ENCODE measurements around the gene CBR1.

Gene CBR1

GRCh38 chr21:36048357-36048756, 21.5 kb upstream of the CBR1 start:
- no peak for DNase-seq (ENCODE audit: low spot score)

DNA sequence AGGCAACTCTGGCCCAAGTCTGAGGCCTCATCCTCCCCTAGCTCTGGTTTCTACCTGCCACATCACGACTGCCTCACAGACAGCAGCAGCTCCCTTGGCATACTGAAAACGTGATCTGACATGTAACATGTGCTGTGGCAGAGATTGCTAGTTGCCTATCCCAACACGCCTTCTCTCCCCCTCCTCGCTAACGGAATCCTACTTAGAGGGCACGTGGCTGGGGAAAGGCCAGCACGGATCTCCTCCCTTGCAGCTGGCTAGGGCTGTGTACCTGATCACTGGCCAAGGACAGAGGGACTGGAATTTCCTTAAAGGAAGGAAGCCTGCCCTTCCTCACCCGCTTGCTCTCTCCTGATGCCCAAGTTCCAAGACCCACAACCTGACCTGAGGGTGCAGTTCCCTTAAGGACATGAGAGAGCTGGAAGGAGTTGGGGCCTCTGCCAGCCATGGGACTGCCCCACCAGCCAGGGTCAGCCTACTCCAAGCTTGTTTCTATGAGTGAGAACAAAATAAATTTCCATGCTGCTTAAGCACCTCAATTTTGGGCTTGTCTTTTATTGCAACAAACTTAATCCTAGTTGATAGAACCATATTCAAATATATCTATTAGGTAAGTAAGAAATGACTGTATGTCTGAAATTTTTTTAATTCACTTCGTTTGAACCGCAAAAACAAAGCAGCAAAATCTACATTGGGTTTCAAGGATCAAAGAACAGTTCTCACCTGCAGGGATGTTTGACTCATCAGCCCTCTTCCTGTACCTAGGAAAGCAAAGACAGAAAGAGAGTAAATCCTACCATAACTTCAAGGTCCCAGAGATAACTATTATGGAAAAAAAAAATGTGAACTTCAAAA, 16.7 kb upstream of the CBR1 start:
- DNase-seq (ENCODE audit: low spot score), result no peak

- no peak for DNase-seq (ENCODE audit: low spot score)
Measured at GRCh38 chr21:36053715-36054062, 16.1 kb upstream of the CBR1 start.

GRCh38 chr21:36055551-36055950, 14.3 kb upstream of the CBR1 start:
- DNase-seq (ENCODE audit: low spot score), result no peak

DNA sequence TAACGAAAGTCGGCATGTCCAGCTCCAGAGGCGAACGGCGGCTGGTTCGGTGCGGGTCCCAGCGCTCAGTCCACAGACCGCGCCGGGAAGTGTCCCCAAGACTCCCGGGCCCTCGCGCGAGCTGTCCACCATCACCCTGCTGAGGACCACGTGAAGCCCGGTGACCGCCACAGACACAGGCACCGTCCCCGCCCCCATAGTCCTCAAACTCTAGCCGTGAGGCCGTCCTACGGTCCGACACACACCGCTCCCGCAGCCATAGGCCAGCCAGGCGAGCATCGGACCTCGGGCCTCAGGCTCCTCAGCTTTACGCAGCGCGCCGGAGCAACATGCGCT, 10.0 kb upstream of the CBR1 start:
- DNase-seq (ENCODE audit: low spot score), result no peak

- DNase-seq (ENCODE audit: low spot score), result peak; percentile 93
Measured at GRCh38 chr21:36060159-36060921, 9.5 kb upstream of the CBR1 start, which contains the start of gene SETD4. TSS of gene SETD4 (minus strand) at chr21:36060526. CDS start at chr21:36058888, 1,638 bp downstream.

GRCh38 chr21:36061445-36061844, 8.4 kb upstream of the CBR1 start:
- DNase-seq (ENCODE audit: low spot score), result no peak

DNA sequence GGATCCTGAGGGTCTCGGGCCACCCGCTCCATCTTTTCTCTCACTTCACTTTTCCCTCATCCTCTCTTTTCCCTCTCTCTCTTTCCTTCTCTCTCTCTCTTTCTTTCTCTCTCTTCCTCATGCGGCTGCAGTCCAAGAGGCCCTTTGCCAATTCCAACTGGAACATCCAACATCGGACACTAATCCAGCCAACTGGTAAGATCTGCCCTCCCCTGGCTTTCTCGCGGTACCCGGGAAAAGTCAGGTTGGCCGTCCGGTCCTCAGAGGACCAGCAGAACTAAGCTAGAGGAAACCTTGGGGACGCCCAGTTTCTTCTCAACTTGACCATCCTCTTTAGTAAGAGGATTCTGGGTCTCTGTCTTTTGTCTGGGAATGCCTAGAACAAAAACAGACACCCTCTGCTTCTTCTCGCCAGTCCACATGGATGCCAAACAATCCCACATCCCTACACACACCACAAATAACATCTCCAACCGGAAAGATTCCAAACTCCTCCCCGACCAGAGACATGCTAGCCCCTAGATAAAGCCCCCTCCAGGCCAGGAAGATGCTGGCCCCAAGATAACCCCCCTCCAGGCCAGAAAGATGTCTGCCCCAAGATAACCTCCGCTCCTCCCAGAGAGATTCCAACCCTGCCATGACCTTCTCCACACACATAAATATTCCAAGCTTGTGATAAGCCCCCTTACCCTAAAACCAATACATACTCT, 6.3 kb upstream of the CBR1 start:
- DNase-seq (ENCODE audit: low spot score), result no peak

- DNase-seq (ENCODE audit: low spot score), result no peak
Measured at GRCh38 chr21:36064085-36064460, 5.8 kb upstream of the CBR1 start.

- DNase-seq (ENCODE audit: low spot score), result no peak
Measured at GRCh38 chr21:36065497-36066036, 4.3 kb upstream of the CBR1 start.

GRCh38 chr21:36068748-36069398, 951 bp upstream of the CBR1 start:
- DNase-seq (ENCODE audit: low spot score), result no peak

DNA sequence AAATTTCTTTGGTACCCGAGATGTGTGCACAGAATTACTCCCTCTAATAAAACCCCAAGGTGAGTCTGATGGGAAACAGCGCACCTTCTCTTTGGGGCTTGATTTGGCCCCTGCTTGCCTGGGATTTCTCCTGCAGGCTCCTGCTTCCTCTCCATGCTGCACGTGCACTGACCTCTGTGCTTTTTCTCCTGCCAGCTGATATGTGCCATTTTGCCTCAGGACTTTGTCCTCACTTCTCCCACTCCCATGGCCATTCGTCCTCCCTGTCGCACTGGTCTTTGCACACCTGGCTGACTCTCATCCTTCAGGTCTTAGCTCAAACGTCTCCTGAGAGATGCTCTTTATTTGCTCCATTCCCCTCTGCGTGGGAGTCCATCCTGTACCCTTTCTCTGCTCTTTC, 1.2 kb downstream of the CBR1 start:
- DNase-seq (ENCODE audit: low spot score), result no peak

DNA sequence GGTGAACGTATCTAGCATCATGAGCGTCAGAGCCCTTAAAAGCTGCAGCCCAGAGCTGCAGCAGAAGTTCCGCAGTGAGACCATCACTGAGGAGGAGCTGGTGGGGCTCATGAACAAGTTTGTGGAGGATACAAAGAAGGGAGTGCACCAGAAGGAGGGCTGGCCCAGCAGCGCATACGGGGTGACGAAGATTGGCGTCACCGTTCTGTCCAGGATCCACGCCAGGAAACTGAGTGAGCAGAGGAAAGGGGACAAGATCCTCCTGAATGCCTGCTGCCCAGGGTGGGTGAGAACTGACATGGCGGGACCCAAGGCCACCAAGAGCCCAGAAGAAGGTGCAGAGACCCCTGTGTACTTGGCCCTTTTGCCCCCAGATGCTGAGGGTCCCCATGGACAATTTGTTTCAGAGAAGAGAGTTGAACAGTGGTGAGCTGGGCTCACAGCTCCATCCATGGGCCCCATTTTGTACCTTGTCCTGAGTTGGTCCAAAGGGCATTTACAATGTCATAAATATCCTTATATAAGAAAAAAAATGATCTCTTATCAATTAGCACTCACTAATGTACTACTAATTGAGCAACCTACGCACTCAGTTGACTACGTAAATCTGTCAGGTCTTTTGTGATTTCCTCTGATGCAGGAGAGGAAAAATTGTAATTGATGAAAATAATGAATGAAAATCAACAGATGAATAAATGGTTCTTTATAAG, 2.8 kb downstream of the CBR1 start:
- DNase-seq (ENCODE audit: low spot score), result no peak

- peak; percentile 36 for DNase-seq (ENCODE audit: low spot score)
Measured at GRCh38 chr21:36073181-36073580, 3.4 kb downstream of the CBR1 start.

GRCh38 chr21:36073911-36074310, 4.1 kb downstream of the CBR1 start:
- DNase-seq (ENCODE audit: low spot score), result peak; percentile 58

GRCh38 chr21:36075171-36075570, 5.3 kb downstream of the CBR1 start:
- peak; percentile 94 for DNase-seq (ENCODE audit: low spot score)

GRCh38 chr21:36075953-36076352, 6.1 kb downstream of the CBR1 start:
- DNase-seq (ENCODE audit: low spot score), result no peak

DNA sequence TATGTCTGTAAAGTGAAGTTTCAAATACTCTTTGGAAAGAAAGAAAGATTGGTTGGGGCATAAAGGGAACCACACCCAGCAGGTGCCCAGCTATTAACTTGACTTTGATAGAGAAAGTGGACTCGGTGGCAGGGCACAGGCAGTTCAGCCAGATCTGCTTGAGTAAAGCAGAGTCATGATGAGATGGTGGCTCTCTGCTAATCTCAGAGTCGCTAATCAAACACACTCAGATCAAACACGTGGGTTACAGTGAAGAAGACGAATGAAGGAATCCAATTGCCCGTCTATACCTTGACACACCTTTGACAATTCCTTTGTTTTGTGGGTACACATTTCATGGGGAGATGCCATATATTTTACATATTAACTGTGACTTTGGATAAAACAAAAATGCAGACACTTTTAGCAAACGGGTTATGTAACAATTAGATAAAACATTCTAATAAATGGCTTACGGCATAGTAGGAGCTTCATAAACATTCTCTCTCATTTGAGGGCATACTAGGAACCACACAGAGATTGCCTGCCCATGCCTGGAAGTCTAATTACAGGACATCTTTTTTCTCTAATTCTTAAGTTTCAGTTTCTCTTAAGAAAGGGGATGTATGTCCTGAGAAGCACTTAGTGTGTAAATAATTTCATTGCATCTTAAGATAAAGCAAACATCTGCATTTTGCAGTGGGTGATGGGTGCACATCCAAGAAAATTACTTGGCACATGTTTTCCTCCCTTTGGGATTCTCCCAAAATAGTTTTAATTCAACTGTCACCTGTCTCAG, 7.2 kb downstream of the CBR1 start:
- no peak for DNase-seq (ENCODE audit: low spot score)

DNA sequence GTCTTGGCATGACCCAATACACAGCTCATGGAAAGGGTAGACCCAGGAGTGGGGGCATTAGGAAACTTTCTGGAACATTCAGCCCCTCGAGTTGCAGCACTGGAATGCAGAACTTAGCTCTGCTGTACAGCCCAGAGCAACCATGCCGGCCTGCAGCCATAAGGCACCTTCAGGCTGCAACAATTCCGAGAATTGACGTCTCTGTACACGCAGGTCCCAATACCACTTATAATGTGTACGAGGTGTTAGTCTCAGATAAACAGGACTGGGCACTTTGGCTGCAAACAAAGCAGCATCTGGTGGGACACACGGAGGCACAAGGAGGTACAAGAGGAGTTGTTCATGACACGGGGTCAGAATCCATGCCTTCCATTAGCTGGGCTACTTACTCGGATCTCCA, 7.9 kb downstream of the CBR1 start:
- DNase-seq (ENCODE audit: low spot score), result no peak

DNA sequence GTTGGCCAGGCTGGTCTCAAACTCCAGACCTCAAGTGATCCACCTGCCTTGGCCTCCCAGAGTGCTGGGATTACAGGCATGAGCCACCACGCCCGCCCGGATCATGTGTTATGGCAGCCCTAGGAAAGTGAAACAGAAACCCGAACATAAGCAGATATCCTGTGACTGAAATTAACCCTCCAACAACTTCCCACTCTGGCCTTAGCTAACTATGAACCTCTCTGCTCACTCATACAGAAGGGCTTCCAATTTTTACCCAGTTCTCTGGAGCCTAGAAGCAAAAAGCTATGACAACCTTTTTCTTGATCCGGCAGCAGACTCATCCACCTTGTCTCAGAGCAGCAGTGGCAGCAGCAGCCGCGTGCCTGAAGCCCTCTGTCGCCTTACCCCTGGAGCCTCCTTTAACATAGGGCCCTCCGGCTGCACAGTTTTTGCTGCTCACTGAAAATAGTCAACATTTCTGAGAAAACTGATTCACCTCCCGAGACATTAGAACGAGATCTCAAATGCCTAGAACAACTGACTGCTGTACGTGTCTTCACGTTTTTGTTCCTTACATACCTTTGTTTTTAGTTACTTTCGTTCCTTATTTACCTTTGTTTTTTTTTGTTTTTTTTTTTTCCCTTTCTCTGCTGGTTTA, 9.3 kb downstream of the CBR1 start:
- no peak for DNase-seq (ENCODE audit: low spot score)
